GM18858 (cell line): ENCODE data around the gene TRIM66.

Source experiments
- ATAC-seq: cut with Tn5 transposase; IDR thresholded peaks from one replicate; pipeline ENCODE4 v1.9.1; 2021; ENCODE audit not compliant: unreplicated experiment

The TRIM66 gene, protein sequence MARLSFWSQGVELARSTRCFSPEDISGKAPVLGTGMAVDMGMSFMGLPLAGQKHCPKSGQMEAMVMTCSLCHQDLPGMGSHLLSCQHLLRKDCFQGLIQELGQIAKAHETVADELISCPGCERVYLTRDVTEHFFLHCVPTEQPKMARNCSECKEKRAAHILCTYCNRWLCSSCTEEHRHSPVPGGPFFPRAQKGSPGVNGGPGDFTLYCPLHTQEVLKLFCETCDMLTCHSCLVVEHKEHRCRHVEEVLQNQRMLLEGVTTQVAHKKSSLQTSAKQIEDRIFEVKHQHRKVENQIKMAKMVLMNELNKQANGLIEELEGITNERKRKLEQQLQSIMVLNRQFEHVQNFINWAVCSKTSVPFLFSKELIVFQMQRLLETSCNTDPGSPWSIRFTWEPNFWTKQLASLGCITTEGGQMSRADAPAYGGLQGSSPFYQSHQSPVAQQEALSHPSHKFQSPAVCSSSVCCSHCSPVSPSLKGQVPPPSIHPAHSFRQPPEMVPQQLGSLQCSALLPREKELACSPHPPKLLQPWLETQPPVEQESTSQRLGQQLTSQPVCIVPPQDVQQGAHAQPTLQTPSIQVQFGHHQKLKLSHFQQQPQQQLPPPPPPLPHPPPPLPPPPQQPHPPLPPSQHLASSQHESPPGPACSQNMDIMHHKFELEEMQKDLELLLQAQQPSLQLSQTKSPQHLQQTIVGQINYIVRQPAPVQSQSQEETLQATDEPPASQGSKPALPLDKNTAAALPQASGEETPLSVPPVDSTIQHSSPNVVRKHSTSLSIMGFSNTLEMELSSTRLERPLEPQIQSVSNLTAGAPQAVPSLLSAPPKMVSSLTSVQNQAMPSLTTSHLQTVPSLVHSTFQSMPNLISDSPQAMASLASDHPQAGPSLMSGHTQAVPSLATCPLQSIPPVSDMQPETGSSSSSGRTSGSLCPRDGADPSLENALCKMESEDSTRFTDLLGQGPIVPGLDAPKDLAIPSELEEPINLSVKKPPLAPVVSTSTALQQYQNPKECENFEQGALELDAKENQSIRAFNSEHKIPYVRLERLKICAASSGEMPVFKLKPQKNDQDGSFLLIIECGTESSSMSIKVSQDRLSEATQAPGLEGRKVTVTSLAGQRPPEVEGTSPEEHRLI (N-terminal part only)

DNA sequence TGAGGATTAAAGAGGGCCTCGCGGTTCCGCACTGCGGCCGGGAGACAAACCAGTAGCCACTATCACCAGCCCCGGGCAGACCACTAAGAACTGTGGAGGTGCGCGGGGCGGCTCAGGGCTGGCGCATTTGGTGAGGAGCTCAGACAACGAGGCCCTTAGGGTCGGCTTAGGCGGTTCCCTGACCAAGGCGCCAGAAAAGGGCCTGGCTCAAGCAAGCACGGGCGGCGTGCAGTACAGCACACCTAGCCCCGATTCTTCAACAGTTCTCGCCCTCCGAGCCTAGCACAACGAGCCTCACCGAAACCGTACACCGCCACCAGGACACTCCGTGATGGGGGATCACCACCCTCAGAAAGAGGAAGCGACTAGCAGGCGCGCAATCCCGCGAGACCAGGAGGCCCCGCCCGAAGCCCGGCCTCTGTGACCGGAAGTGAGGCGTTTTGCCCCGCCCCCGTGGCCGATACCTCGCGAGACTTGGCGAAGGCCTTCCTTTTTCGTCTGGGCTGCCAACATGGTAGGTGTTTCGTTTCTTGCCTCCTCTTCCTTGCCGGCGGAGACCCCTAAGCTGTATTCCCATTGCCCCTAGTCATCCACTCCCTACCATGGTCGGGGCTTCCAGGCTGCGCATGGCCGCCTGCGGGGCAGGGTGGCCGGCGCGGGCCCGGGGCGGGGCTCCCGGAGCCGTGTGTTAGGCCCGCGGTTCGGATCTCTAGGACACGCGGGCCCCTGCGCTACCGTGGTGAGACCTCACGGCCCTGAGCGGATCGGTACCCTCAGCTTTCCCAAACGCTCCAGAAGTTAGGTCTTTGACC, at the start of gene TRIM66, which contains the start of gene RPL27A:
Gene TRIM66, minus strand, starts transcription at position 363 of the 812 bp plus-strand sequence. CDS start 10,391 bp downstream, outside the sequence.
Gene RPL27A, plus strand, starts transcription at position 490 of the 812 bp plus-strand sequence. Its CDS starts 22 bp downstream, at position 512.
- ATAC-seq: peak; percentile 92

DNA sequence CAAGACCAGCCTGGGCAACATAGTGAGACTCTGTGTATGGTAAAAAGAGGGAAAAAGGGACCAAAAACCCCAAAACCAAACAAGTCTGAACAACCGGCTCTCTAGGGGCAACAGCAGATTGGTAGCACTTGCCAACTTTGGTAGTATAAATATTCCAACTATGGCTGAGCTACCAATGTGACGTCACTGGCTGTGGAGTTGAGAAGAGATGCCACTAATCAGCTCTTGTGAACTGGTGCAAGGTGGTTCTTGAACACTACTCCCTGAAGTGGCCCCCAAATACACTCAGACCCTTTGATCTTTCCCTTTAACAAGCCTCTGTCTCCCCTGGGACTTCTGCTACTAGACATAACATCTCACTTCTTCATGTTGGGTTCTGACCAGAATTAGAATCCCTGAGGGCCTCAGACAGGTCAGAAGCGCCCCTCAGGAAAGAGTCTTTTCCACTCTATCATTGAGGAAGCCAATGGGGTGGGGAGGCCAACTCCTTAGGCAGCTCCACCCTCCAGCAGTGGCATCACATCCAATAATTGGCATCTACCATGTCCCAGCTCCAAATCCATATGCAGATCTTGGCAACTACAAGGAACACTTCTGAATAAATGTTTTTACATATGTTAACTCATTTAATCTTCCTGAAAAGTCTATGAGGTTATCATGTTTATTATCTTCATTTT, 49.3 kb upstream of the TRIM66 start:
- peak; percentile 11 for ATAC-seq

DNA sequence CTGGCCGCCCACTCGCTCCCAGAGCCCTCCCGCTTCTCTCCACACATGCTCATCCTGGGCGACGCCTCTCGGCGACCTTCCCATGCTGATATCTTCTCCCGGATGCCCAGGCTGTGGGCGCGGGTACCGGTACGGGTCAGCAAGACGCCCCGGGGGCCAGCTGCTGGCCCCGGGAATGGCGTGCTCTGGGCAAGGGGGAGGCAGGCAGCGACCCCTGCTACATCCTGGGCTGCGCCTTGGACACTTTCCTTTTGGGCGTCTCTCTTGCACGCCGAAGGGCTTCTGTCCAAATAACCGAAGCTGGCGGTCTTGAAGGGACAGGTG, 48.2 kb upstream of the TRIM66 start:
- no peak for ATAC-seq

- ATAC-seq: no peak
Measured at GRCh38 chr11:8729837-8730696, 47.6 kb upstream of the TRIM66 start.

DNA sequence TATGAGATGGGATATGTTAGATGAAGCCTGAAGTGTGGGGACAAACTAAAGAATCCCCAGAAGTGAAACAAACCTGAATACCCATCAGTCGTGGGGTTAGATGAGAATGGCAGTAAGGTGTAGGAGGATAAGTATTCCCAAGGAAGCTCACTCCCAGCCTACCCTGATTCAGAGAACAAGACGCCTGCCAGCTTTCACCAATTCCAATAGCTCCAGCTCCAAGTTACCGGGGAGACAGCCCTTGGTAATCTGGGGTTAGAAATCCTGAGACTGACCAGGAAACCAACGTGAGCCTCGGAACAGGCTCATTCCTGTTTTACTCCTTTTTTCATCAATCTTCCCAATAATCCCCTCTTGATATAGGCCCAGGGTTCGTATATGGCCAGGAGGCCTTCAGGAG, 46.6 kb upstream of the TRIM66 start:
- no peak for ATAC-seq

GRCh38 chr11:8728563-8728962, 46.1 kb upstream of the TRIM66 start:
- ATAC-seq: no peak

DNA sequence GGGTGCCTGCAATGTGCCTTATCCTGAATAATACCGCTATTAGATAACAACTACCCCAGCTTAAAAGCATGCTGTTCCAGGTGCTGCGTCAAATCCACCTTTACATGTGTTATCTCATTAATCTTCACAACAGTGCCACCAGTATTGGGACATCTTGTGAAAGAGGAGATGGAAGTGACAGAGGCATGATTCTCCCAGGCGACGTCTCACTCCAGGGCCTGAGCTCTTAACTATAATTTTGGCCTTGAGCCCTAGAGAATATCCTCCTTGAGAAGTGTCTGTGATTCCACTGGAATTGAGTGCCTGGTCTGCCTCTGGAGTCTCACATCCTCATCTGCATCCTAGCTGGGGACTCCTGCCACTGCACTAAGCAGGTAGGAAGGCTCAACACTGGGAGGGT, 43.9 kb upstream of the TRIM66 start:
- ATAC-seq: no peak

DNA sequence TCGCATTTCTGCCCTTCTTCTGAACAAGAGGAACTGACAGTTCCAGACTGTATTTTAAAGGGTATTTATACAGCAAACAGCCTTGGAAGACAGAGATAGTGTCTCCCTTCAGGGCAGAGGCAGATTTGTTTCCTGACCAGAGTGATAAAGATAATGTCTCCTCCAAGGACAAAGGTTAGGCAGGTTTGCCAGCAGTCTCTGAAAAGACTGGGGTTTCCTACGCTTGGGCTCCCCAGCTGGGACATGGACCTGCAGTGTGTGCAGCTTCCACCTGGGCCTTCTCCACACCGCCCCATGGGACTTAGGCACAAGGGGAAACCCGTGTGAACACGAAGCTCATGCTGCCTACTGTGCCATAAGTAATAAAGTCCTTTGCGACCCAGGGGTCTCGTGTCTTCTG, 42.2 kb upstream of the TRIM66 start:
- ATAC-seq: no peak

- ATAC-seq: no peak
Measured at GRCh38 chr11:8723711-8724110, 41.2 kb upstream of the TRIM66 start.

GRCh38 chr11:8722809-8723208, 40.3 kb upstream of the TRIM66 start:
- no peak for ATAC-seq

DNA sequence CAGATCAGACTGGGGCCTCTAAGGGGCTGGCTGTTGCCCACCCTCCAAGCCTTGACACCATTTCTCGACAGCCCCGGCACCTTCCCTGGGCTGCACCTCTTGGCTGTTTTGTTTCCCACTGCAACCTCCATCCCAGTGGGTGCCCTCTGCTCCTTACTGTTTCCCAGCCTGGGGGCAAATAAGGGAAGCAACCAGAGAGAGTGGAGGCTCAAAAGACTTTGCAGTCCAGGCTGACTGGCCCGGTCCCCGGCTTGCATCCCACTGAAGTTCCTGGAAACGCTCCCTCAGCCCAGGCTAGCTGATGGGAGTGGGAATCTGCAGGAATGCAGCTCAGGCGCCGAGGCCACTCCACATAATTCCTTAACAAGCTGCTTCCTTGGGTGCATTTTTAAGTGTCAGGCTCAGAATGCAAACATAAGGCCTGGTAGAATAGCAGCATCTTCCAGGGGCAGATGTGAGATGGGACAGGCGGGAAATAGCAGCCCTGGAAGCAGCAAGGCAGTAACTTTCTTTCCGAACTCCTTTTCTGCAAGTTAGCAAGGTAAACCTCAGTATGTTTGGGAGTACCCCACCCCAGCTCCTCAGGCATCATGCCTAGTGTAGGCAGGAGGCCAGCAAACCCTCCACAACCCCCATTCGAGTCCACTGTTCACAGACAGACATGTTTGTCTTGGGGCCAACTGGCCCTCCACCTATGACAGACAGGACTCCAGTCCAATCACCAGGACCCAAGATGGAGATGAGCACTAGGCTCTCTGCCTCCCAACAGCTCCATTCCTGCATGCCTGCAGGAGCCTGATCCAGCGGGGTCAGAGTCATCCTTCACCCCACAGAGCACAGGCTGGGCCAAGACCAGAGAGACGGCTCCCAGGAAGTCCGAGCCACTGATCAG, 39.4 kb upstream of the TRIM66 start:
- ATAC-seq: no peak

DNA sequence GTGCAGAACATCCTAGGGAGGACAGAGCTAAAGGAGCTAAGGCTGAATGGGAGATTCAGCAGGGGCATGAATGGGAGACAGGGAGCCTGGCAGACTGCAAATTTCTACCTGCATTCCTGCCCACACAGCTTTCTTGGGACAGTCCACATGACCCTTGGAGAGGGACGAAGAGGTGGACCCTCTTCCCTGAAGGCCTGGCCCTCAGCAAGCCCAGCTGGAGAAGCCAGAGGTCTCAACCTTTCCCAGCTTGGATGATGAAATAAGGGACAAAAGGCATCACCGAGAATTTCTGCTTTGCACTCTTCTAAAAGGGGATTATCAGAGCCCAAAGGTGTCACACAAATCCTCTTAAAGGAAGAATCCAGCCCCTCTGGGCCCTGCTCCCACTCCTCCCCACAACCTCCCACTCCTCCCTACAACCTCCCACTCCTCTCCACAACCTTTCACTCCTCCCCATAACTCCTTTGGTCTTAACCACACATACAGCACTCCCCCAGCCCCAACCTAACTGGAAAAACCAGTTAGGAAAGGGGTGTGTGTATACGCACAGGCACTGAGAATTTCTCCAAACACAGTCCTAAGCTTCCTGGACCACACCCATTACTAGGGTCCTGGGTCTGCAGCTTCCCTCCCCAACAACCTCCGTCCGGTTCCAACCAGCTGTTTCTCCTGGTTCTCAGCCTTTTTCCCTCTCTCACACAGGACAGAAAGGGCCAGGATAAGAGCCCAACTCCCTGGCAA, 38.6 kb upstream of the TRIM66 start:
- ATAC-seq: no peak

DNA sequence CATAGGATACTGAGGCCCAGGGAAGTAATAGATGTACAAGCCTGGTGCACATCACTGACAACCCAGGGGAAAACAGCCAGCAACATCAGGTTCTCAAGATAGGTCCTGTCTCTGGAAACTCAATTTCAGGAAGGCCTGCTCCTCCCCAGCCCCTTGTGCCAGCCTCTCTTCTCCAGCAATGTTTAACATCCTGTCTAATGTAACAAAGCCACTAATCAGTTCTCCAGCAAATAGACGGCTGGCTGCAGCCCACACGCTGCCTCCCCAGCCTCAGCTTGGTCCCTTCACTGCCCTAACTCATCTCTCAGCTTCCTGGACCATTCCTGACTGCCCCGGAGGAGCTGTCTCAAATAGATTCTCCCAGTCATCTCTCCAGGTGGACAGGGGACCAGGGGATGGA, 37.9 kb upstream of the TRIM66 start:
- no peak for ATAC-seq

- ATAC-seq: no peak
Measured at GRCh38 chr11:8719721-8720120, 37.3 kb upstream of the TRIM66 start.

DNA sequence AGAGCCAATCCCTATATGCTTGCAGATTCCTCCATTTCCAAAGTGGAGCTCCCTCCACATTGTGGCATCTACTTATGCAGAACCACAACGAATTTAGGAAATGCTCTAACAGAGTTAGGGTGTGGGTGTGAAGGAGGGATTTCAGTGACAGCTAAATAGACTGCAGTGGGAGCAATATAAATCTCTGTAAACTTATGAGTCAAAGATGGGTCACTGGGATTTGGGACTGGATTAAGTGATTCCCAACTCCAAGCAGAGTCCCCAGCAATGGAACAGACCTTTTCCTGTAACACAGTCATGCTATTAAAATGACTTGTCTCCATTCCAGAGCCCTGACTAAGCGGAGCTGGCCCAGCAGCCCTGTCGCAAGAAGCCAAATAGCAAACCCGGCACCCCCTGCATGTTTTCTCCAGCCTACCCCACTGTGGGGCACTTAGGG, 36.8 kb upstream of the TRIM66 start:
- no peak for ATAC-seq

DNA sequence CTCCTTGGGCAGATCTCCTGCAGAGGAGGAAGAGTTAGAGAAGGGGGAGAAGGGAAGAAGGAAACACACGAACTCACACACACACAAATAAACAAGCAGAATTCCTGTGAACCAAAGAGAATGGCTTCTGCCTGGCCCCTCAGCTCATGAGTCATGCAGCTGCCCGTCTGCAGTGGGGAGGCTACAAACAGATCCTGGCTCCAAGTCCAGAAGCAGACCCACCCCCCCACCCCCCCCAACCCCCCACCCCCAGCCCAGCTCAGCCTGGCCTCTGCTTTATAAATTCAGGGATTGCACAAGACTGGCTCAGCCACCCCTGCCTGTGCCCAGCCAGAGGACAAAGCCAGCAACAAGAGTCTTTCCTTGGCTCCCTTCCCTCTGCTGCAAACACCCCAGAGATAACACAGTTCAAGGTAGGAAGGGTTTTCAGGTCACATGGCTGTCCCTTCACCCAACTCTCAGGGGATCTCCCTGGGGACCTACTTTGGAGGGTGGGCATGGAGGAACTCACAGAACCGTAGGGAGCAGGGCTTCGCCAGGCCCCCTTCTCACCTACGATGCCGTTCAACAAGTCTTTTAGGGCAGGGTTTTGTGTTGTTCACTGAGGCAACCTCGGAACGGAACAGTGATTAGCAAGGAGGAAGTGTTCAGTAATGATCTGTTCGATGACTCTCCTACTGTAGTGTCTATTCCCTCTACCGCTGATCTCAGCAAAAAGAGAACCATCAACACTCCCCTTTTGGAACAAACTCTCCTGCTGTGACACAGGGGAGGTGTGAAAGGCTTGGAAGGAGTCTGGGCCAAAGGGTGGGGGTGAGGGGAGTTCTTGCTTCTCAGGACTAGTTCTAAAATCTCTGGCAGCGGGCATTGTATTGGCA, 35.6 kb upstream of the TRIM66 start:
- no peak for ATAC-seq

GRCh38 chr11:8717544-8717875, 35.0 kb upstream of the TRIM66 start:
- ATAC-seq: no peak
